ENCODE data around the gene OR10H5. TPM values are rescaled to one million over a fixed set of nuclear protein-coding genes. Genes with fewer than 3 reads are reported as not detected.
A peak's percentile ranks its signal among the peaks of the same experiment; 100 is the strongest.
"Not testable (repeated sequence)": the region's sequence is repeated elsewhere in the genome, so short reads cannot be mapped to it uniquely, and the experiment has no call there.

Gene OR10H5
- total RNA-seq, 2 experiments from 2014 or later, result not detected

DNA sequence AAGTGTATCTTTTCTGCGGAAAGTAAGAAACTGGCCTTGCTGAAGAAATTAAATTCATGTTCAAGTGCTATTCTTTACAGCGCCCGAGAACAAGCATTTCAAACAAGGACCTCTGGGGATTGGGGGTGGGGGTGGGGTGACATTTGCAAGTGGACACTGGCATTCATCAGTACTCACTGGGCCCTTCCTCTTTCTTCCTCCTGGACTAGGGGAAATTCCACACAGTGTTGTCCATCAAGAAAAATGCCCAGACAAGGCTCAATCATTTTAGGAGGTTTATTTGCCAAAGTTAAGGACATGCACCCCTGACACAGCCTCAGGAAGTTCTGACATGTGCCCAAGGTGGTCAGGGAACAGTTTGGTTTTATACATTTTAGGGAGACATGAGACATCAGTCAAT, 50.9 kb downstream of the OR10H5 start:
- ChIA-PET CTCF (ENCODE audit: unreplicated experiment) (no interaction called here), POLR2A (interaction anchor here (0.9 to 1.1 kb wide), 2 partner anchors 9 to 458 kb away, joined by 3 to 5 read pairs; no protein-coding TSS in a partner anchor)
- peak overlapping the region; percentile 82 for H3K4me3 ChIP-seq (ENCODE audit: low read depth, low read length, poor library complexity, severe bottlenecking)
- TF ChIP-seq, protein P1, sequence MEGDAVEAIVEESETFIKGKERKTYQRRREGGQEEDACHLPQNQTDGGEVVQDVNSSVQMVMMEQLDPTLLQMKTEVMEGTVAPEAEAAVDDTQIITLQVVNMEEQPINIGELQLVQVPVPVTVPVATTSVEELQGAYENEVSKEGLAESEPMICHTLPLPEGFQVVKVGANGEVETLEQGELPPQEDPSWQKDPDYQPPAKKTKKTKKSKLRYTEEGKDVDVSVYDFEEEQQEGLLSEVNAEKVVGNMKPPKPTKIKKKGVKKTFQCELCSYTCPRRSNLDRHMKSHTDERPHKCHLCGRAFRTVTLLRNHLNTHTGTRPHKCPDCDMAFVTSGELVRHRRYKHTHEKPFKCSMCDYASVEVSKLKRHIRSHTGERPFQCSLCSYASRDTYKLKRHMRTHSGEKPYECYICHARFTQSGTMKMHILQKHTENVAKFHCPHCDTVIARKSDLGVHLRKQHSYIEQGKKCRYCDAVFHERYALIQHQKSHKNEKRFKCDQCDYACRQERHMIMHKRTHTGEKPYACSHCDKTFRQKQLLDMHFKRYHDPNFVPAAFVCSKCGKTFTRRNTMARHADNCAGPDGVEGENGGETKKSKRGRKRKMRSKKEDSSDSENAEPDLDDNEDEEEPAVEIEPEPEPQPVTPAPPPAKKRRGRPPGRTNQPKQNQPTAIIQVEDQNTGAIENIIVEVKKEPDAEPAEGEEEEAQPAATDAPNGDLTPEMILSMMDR (conservative IDR thresholded peaks at IDR 0.05; ENCODE audit: low read length), result no peak
- TF ChIP-seq EZH2phosphoT487 (IDR thresholded peaks at IDR 0.05; ENCODE audit: borderline replicate concordance, low read depth, low read length), result no peak
- no peaks in the 10 kb centered on the region for H4K20me1 ChIP-seq (ENCODE audit: insufficient read depth, low read length)
- DNase-seq (ENCODE audit: low spot score), result no peak
- no peak overlapping the region for H3K27ac ChIP-seq (ENCODE audit: low read depth, low read length, poor library complexity, severe bottlenecking)
- no peaks in the 10 kb centered on the region for H3K9me3 ChIP-seq (ENCODE audit: low read length)
- no peak overlapping the region for H2AFZ ChIP-seq (ENCODE audit: low read length)
- no TSS peak for BruUV-seq (replicated peaks)
- no peaks in the 10 kb centered on the region for H3K9me2 ChIP-seq (ENCODE audit: insufficient read depth, low read length)
- intact Hi-C loops (cut with micrococcal nuclease; ENCODE audit: unreplicated experiment), result no loop called here
- H3K79me2 ChIP-seq (ENCODE audit: insufficient read depth, low read depth, low read length), result no peaks in the 10 kb centered on the region
- peak overlapping the region; percentile 75 for H3K4me2 ChIP-seq (ENCODE audit: low read length)
- peaks cover 18% of the 10 kb centered on the region for H3K4me1 ChIP-seq (ENCODE audit: insufficient read depth, low read length, poor library complexity, severe bottlenecking)
- H3K36me3 ChIP-seq (ENCODE audit: insufficient read depth, low read length), result no peaks in the 10 kb centered on the region

DNA sequence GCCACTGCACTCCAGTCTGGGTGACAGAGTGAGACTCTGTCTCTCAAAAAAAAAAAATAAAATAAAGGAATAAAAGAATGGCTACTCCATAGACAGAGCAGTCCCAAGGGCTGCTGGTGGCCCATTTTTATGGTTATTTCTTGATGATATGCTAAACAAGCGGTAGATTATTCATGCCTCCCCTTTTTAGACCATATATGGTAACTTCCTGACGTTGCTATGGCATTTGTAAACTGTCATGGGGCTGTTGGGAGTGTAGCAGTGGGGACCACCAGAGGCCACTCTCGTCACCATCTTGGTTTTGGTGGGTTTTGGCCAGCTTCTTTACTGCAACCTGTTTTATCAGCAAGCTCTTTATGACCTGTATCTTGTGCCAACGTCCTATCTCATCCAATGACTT, 52.4 kb downstream of the OR10H5 start:
- H3K4me2 ChIP-seq (ENCODE audit: low read length); intact Hi-C loops (cut with micrococcal nuclease; ENCODE audit: unreplicated experiment); H3K79me2 ChIP-seq (ENCODE audit: insufficient read depth, low read depth, low read length); CTCF ChIA-PET (ENCODE audit: unreplicated experiment); H2AFZ ChIP-seq (ENCODE audit: low read length); DNase-seq (ENCODE audit: low spot score); H3K27ac ChIP-seq (ENCODE audit: low read depth, low read length, poor library complexity, severe bottlenecking); BruUV-seq (replicated peaks); H4K20me1 ChIP-seq (ENCODE audit: insufficient read depth, low read length); POLR2A ChIA-PET; H3K36me3 ChIP-seq (ENCODE audit: insufficient read depth, low read length); H3K9me3 ChIP-seq (ENCODE audit: low read length); H3K9me2 ChIP-seq (ENCODE audit: insufficient read depth, low read length); H3K4me3 ChIP-seq (ENCODE audit: low read depth, low read length, poor library complexity, severe bottlenecking): not testable (repeated sequence)
- peaks cover 18% of the 10 kb centered on the region for H3K4me1 ChIP-seq (ENCODE audit: insufficient read depth, low read length, poor library complexity, severe bottlenecking)

DNA sequence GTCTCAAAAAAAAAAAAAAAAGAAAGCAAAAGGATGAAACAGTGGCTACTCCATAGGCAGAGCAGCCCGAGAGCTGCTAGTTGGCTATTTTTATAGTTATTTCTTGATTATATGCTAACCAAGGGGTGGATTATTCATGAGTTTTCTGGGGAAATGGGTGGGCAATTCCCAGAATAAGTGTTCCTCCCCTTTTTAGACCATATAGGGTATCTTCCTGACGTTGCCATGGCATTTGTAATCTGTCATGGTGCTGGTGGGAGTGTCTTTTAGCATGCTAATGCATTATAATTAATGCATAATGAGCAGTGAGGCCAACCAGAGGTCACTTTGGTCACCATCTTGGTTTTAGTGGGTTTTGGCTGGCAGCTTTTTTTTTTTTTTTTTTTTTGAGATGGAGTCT, 53.4 kb downstream of the OR10H5 start:
- no peak overlapping the region for H3K4me2 ChIP-seq (ENCODE audit: low read length)
- no TSS peak for BruUV-seq (replicated peaks)
- ChIA-PET CTCF (ENCODE audit: unreplicated experiment) (no interaction called here), POLR2A (no interaction called here)
- H2AFZ ChIP-seq (ENCODE audit: low read length), result no peak overlapping the region
- no peaks in the 10 kb centered on the region for H3K79me2 ChIP-seq (ENCODE audit: insufficient read depth, low read depth, low read length)
- H3K4me1 ChIP-seq (ENCODE audit: insufficient read depth, low read length, poor library complexity, severe bottlenecking), result peaks cover 10% of the 10 kb centered on the region
- H4K20me1 ChIP-seq (ENCODE audit: insufficient read depth, low read length), result no peaks in the 10 kb centered on the region
- no peaks in the 10 kb centered on the region for H3K36me3 ChIP-seq (ENCODE audit: insufficient read depth, low read length)
- intact Hi-C loops (cut with micrococcal nuclease; ENCODE audit: unreplicated experiment), result no loop called here
- no peaks in the 10 kb centered on the region for H3K9me2 ChIP-seq (ENCODE audit: insufficient read depth, low read length)
- H3K9me3 ChIP-seq (ENCODE audit: low read length), result no peaks in the 10 kb centered on the region
- no peak for DNase-seq (ENCODE audit: low spot score)
- TF ChIP-seq, protein P1 (conservative IDR thresholded peaks at IDR 0.05; ENCODE audit: low read length), result no peak
- TF ChIP-seq EZH2phosphoT487 (IDR thresholded peaks at IDR 0.05; ENCODE audit: borderline replicate concordance, low read depth, low read length), result no peak
- H3K27ac ChIP-seq (ENCODE audit: low read depth, low read length, poor library complexity, severe bottlenecking), result no peak overlapping the region
- no peak overlapping the region for H3K4me3 ChIP-seq (ENCODE audit: low read depth, low read length, poor library complexity, severe bottlenecking)

All from OCI-LY7 (cell line).